HTERT RPE-1 (cell line): Measurements from ENCODE around the gene DAPK1.
"Not testable (repeated sequence)": the region's sequence is repeated elsewhere in the genome, so short reads cannot be mapped to it uniquely, and the experiment has no call there.

ENCODE experiments used
- in situ Hi-C: fragments of 300-500 bp; cut with MboI; formaldehyde crosslinking; loops from 4 replicates; pipeline ENCODE4 v1.14.3; 2020; ENCODE audit warnings: low sequenced_read_pairs

DAPK1 gene

GRCh38 chr9:87498046-87498810 lies 561 bp downstream of the DAPK1 start:
- in situ Hi-C loops: no loop called here

GRCh38 chr9:87498811-87499360 lies 1.2 kb downstream of the DAPK1 start:
- in situ Hi-C loops: no loop called here

- in situ Hi-C loops: no loop called here
Observed at GRCh38 chr9:87499424-87500017, 1.9 kb downstream of the DAPK1 start.

GRCh38 chr9:87500491-87501270 lies 3.0 kb downstream of the DAPK1 start:
- in situ Hi-C loops: no loop called here

- in situ Hi-C loops: not testable (repeated sequence)
Observed at GRCh38 chr9:87501271-87501656, 3.6 kb downstream of the DAPK1 start.

GRCh38 chr9:87501806-87502205 lies 4.1 kb downstream of the DAPK1 start:
- in situ Hi-C loops: no loop called here

GRCh38 chr9:87502391-87503221 lies 4.9 kb downstream of the DAPK1 start:
- in situ Hi-C loops: no loop called here

- in situ Hi-C loops: no loop called here
Observed at GRCh38 chr9:87503430-87503829, 5.8 kb downstream of the DAPK1 start.

- in situ Hi-C loops: no loop called here
Observed at GRCh38 chr9:87503927-87504326, 6.3 kb downstream of the DAPK1 start.

- in situ Hi-C loops: no loop called here
Observed at GRCh38 chr9:87504938-87505337, 7.3 kb downstream of the DAPK1 start.

GRCh38 chr9:87505869-87506678 lies 8.4 kb downstream of the DAPK1 start:
- in situ Hi-C loops: no loop called here

- in situ Hi-C loops: no loop called here
Observed at GRCh38 chr9:87507576-87507975, 9.9 kb downstream of the DAPK1 start.

GRCh38 chr9:87510252-87510683 lies 12.6 kb downstream of the DAPK1 start:
- in situ Hi-C loops: no loop called here

- in situ Hi-C loops: no loop called here
Observed at GRCh38 chr9:87512311-87512710, 14.6 kb downstream of the DAPK1 start.

- in situ Hi-C loops: no loop called here
Observed at GRCh38 chr9:87513161-87513560, 15.5 kb downstream of the DAPK1 start.

- in situ Hi-C loops: no loop called here
Observed at GRCh38 chr9:87513880-87514535, 16.3 kb downstream of the DAPK1 start.

GRCh38 chr9:87515006-87515405 lies 17.3 kb downstream of the DAPK1 start:
- in situ Hi-C loops: no loop called here

- in situ Hi-C loops: no loop called here
Observed at GRCh38 chr9:87515588-87516221, 18.0 kb downstream of the DAPK1 start.
